ENCODE data around the gene NOL3.
"Not testable (repeated sequence)": the region's sequence is repeated elsewhere in the genome, so short reads cannot be mapped to it uniquely, and the experiment has no call there.

The NOL3 gene

DNA sequence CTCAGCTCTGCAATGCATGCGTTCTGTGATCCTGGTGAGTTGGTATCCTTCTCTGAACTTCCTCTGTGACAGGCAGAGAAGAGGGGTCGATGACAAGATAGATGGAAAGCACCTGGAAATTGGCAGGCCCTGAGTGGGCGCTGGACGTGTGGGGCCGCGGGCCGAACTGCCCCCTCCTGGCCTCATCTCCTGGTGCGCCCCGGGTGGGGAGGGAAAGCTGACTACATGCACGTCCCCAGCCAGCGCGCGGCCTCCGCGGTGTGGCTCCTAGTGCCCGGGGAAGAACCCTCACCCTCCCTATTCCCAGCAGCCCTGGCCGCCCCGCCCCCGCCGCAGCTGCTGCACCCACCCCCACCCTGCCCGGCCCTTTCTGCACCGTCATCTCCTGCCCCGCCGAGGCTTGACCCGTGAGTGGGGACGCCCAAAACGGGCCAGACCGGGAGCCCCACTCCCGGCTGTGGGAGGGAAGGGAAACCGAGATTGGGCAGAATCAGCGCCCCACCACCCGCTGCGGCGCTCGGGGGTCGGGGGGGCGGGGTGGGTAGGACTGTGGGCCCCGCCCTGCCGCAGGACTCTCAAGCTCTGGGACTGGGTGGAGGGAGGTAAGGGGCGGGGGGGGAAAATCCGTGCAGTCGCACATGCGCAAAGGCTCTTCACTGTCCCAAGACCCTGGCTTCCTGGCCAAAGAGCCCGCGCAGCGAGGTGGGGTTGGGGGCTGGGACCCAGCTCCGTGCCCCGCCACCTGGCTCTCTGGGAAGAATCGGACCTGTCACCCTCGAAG, at the start of gene NOL3:
NOL3 (plus strand) TSS at position 371 of the 781 bp plus-strand sequence.
- H3K27me3 Mint-ChIP-seq = peaks cover 77 to 92% of the 10 kb centered on the region in 2 donors
- H3K27ac Mint-ChIP-seq = peak within 1 kb of the TSS; percentile 76
- ATAC-seq (replicated peaks) (peak; percentile 41 to 44), DNase-seq (no peak)
- no peaks in the 10 kb centered on the region for H3K36me3 Mint-ChIP-seq
- H3K4me3 Mint-ChIP-seq = peak within 1 kb of the TSS; percentile 77 to 86
- no peaks in the 10 kb centered on the region for H3K9me3 Mint-ChIP-seq
- H3K4me1 Mint-ChIP-seq = peaks cover 36 to 51% of the 10 kb centered on the region in 2 donors

DNA sequence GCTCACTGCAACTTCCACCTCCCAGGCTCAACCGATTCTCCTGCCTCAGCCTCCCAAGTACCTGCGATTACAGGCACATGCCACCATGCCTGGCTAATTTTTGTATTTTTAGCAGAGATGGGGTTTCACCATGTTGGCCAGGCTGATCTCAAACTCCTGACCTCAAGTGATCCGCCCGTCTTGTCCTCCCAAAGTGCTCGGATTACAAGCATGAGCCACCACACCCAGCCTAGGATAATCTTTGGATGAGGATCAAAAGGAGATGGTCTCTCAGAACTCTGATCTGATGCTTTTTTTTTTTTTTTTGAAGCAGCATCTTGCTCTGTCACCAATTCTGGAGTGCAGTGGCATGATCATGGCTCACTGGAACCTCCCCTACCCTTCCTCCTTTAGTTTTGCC, 47.5 kb upstream of the NOL3 start:
- not testable (repeated sequence) for DNase-seq; H3K4me1 Mint-ChIP-seq; H3K27me3 Mint-ChIP-seq; H3K9me3 Mint-ChIP-seq; H3K4me3 Mint-ChIP-seq; ATAC-seq (replicated peaks); H3K27ac Mint-ChIP-seq
- peaks cover 28 to 48% of the 10 kb centered on the region in 2 donors for H3K36me3 Mint-ChIP-seq

GRCh38 chr16:67128417-67128816, 41.9 kb upstream of the NOL3 start:
- DNase-seq (no peak), ATAC-seq (replicated peaks) (no peak)
- Mint-ChIP-seq H3K4me1 (no peaks in the 10 kb centered on the region), H3K36me3 (peaks cover 38 to 58% of the 10 kb centered on the region in 2 donors), H3K27me3 (no peaks in the 10 kb centered on the region), H3K4me3 (no peak overlapping the region), H3K27ac (no peak overlapping the region), H3K9me3 (no peaks in the 10 kb centered on the region)

GRCh38 chr16:67128887-67129286, 41.5 kb upstream of the NOL3 start:
- DNase-seq (no peak), ATAC-seq (replicated peaks) (no peak)
- H3K4me1 Mint-ChIP-seq = no peaks in the 10 kb centered on the region
- no peak overlapping the region for H3K27ac Mint-ChIP-seq
- no peak overlapping the region for H3K4me3 Mint-ChIP-seq
- peaks cover 36 to 56% of the 10 kb centered on the region in 2 donors for H3K36me3 Mint-ChIP-seq
- no peaks in the 10 kb centered on the region for H3K9me3 Mint-ChIP-seq
- H3K27me3 Mint-ChIP-seq = no peaks in the 10 kb centered on the region

GRCh38 chr16:67129422-67129821, 40.9 kb upstream of the NOL3 start:
- no peaks in the 10 kb centered on the region for H3K9me3 Mint-ChIP-seq
- peaks cover 36 to 58% of the 10 kb centered on the region in 2 donors for H3K36me3 Mint-ChIP-seq
- no peaks in the 10 kb centered on the region for H3K27me3 Mint-ChIP-seq
- no peak overlapping the region for H3K4me3 Mint-ChIP-seq
- no peaks in the 10 kb centered on the region for H3K4me1 Mint-ChIP-seq
- ATAC-seq (replicated peaks) (no peak), DNase-seq (no peak)
- no peak overlapping the region for H3K27ac Mint-ChIP-seq

GRCh38 chr16:67137605-67138004, 32.7 kb upstream of the NOL3 start:
- H3K9me3 Mint-ChIP-seq = no peaks in the 10 kb centered on the region
- ATAC-seq (replicated peaks) (no peak), DNase-seq (no peak)
- no peaks in the 10 kb centered on the region for H3K27me3 Mint-ChIP-seq
- no peak overlapping the region for H3K27ac Mint-ChIP-seq
- H3K4me1 Mint-ChIP-seq = no peaks in the 10 kb centered on the region
- H3K4me3 Mint-ChIP-seq = no peak overlapping the region
- peaks cover 41 to 68% of the 10 kb centered on the region in 2 donors for H3K36me3 Mint-ChIP-seq

- H3K9me3 Mint-ChIP-seq = no peaks in the 10 kb centered on the region
- H3K27me3 Mint-ChIP-seq = no peaks in the 10 kb centered on the region
- H3K36me3 Mint-ChIP-seq = peaks cover 56 to 75% of the 10 kb centered on the region in 2 donors
- H3K4me3 Mint-ChIP-seq = no peak overlapping the region
- no peaks in the 10 kb centered on the region for H3K4me1 Mint-ChIP-seq
- DNase-seq (no peak), ATAC-seq (replicated peaks) (no peak)
- H3K27ac Mint-ChIP-seq = no peak overlapping the region
Measured at GRCh38 chr16:67141391-67141790, 28.9 kb upstream of the NOL3 start.

DNA sequence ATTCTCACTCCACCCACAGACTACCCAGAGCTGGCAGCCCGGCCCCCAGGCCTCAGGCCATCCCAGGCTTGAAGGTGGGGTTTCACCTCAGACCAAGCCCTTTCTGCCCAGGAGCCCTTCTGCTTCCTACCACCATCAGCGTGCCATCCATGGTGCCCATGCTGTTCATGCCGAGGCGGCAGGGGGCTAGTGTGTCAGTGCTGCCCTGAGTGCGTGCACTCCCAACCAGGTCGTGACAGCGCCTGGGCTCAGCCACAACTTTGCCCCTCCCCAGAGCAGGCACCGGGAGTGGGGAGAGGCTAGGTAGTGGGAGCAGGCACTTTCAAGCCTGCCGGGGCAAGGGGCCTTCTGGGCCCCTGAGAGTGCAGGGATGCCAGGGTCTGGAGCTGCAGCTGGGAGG, 28.0 kb upstream of the NOL3 start:
- peaks cover 61 to 78% of the 10 kb centered on the region in 2 donors for H3K36me3 Mint-ChIP-seq
- no peaks in the 10 kb centered on the region for H3K4me1 Mint-ChIP-seq
- no peak overlapping the region for H3K4me3 Mint-ChIP-seq
- DNase-seq = no peak
- no peak for ATAC-seq (replicated peaks)
- no peaks in the 10 kb centered on the region for H3K27me3 Mint-ChIP-seq
- no peak overlapping the region for H3K27ac Mint-ChIP-seq
- H3K9me3 Mint-ChIP-seq = no peaks in the 10 kb centered on the region

DNA sequence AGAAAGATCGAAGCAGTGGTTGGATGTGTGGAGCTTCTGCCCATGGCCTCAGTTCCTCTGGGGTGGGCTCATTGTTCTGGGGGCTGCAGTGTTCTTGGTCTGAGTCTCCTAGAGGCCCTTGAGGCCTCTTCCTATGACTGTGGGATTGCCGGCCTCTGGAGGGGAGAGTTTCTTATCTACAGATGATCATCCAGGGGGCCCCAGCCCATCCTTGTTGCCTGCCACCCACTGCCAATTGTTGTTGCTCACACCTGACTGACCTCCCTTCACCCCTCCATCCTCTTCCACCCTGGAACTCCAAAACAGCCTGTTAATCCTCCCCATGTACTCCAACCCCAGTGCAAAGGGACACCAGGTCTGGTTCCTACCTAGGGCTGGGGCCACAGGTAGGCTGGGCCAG, 25.4 kb upstream of the NOL3 start:
- Mint-ChIP-seq H3K27ac (no peak overlapping the region), H3K4me3 (no peak overlapping the region), H3K36me3 (peaks cover 75 to 87% of the 10 kb centered on the region in 2 donors), H3K4me1 (peaks cover 0 to 3% of the 10 kb centered on the region in 2 donors), H3K9me3 (no peaks in the 10 kb centered on the region), H3K27me3 (peaks cover 13 to 18% of the 10 kb centered on the region in 2 donors)
- ATAC-seq (replicated peaks) = no peak
- DNase-seq = no peak

DNA sequence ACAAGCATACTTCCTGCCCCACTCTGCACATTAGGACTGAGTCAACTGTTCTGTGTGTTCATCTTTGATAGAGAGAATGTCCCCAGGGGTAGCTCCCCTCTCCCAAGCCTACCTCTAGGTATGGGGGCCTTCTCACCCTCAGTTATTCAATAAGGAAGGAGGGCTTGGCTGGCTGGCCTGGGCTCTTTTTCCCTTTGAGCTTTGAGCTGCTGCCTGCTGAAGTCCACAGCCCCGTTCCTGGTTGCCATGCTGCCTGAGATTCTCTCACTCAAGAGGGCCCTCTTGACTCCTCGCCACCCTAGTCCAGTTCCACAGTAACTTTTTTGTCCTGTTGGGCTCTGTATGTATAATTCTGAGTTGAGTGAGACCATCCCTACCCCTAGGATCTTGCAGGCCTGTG, 24.6 kb upstream of the NOL3 start:
- Mint-ChIP-seq H3K4me1 (peaks cover 0 to 3% of the 10 kb centered on the region in 2 donors), H3K9me3 (no peaks in the 10 kb centered on the region), H3K36me3 (peaks cover 69 to 79% of the 10 kb centered on the region in 2 donors), H3K4me3 (no peak overlapping the region), H3K27ac (no peak overlapping the region), H3K27me3 (peaks cover 13 to 18% of the 10 kb centered on the region in 2 donors)
- DNase-seq (no peak), ATAC-seq (replicated peaks) (no peak)

DNA sequence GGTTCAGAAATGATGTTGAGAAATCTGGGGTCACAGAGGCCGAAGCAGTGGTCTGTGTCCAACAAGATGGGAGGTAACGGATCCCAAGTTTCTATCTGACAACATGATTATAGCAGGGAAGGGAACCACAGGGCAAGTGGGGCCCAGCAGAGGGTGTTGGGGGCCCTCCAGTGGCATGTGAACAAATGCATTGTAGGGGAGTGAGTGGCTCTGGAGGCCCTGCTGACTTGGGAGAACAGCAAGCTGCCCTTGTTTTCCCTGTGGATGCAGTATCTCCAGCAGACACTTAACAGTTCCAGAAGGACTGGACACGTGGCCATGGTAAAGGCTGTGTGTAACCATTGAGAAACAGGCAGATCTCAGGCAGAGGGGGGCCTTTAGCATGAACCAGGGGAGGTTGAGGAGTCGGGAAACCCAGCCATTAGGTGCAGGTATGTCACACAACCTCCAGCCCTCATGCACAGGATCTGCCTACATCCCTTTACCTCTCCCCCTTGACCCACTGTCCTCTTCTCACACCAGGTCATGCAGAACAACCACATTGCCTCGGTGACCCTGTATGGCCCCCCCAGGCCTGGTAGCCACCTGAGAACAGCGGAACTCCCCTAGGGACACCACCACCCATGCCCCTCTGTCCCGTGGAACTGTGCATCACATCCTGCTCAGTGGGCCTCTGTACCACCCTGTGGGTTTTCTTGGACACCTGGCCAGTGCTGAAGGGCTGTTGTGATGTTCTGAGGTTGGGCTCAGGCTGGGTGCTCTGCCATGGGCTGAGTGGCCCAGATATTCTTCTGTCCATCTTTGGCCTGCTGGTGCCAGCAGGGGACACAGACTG, 23.6 kb upstream of the NOL3 start:
- ATAC-seq (replicated peaks) = no peak
- Mint-ChIP-seq H3K4me1 (peaks cover 5 to 6% of the 10 kb centered on the region in 2 donors), H3K27me3 (peaks cover 23% of the 10 kb centered on the region in 2 donors), H3K9me3 (no peaks in the 10 kb centered on the region), H3K4me3 (no peak overlapping the region), H3K27ac (no peak overlapping the region), H3K36me3 (peaks cover 61 to 75% of the 10 kb centered on the region in 2 donors)
- no peak for DNase-seq

- peaks cover 53 to 67% of the 10 kb centered on the region in 2 donors for H3K36me3 Mint-ChIP-seq
- DNase-seq (no peak), ATAC-seq (replicated peaks) (no peak)
- no peak overlapping the region for H3K27ac Mint-ChIP-seq
- H3K27me3 Mint-ChIP-seq = peaks cover 23 to 26% of the 10 kb centered on the region in 2 donors
- H3K4me3 Mint-ChIP-seq = no peak overlapping the region
- H3K4me1 Mint-ChIP-seq = peaks cover 5 to 6% of the 10 kb centered on the region in 2 donors
- H3K9me3 Mint-ChIP-seq = no peaks in the 10 kb centered on the region
Measured at GRCh38 chr16:67147437-67148140, 22.7 kb upstream of the NOL3 start.

DNA sequence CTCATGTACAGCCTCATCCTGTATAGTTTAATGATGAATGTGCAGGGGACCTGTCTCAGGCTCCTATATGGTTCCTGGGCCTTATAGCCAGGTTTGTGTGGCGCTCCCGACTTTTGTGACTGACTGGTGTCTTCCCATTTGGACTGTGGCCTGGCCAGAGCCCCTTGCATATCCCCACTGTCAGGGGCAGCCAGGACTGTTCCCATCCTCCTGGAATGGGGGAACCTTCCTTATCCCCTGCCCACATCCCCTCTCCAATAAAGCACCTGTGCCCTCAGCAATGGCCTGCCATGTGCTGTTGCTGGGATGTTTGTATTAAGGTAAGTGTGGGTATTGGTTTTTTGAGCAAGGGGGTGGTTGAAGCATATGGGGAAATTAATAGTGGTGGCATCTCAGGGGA, 22.1 kb upstream of the NOL3 start:
- Mint-ChIP-seq H3K27me3 (peaks cover 29 to 33% of the 10 kb centered on the region in 2 donors), H3K36me3 (peaks cover 48 to 62% of the 10 kb centered on the region in 2 donors), H3K4me3 (peak overlapping the region in 1 of 2 donors; percentile 13), H3K4me1 (peaks cover 11% of the 10 kb centered on the region in 2 donors), H3K27ac (no peak overlapping the region), H3K9me3 (no peaks in the 10 kb centered on the region)
- ATAC-seq (replicated peaks) (no peak), DNase-seq (no peak)

GRCh38 chr16:67148656-67149275, 21.6 kb upstream of the NOL3 start:
- Mint-ChIP-seq H3K27ac (peak overlapping the region; percentile 73), H3K27me3 (peaks cover 30 to 35% of the 10 kb centered on the region in 2 donors), H3K9me3 (no peaks in the 10 kb centered on the region), H3K4me1 (peaks cover 14 to 15% of the 10 kb centered on the region in 2 donors), H3K4me3 (peak overlapping the region in 1 of 2 donors; percentile 69), H3K36me3 (peaks cover 45 to 60% of the 10 kb centered on the region in 2 donors)
- DNase-seq (no peak), ATAC-seq (replicated peaks) (no peak)
